ENCODE results near the gene GLRA3.
"Not testable (repeated sequence)": the region's sequence is repeated elsewhere in the genome, so short reads cannot be mapped to it uniquely, and the experiment has no call there.

Gene GLRA3

DNA sequence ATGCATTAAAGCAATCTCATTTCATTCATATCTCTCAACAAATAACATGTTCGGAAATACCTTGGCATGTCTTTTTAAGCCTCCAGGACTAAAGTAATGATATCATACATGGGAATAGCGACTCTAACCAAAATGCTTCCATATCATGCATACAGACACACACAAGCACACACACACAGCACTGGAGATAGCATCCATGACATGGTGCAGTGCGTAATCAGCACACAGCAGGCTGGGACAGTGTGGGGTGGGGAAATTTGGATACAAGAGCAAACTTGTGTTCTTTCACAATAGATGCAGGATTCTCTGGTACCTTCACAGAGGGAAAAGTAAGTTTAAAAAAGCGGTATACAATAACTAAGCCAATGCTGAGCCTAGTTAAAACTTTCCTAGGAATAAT lies 174.4 kb downstream of the GLRA3 start:
- no peaks in the 10 kb centered on the region for H3K27me3 ChIP-seq (ENCODE audit: low read depth, low read length)
- H3K9me3 ChIP-seq (ENCODE audit: control insufficient read depth in 1 of 2, low read length in 2 of 2), result no peaks in the 10 kb centered on the region
- no peak overlapping the region for H3K4me3 ChIP-seq (ENCODE audit: low read depth in 1 of 2, low read length in 2 of 2)
- H3K4me1 ChIP-seq (ENCODE audit: control insufficient read depth in 1 of 2, insufficient read depth in 2 of 2, low read length in 2 of 2), result no peaks in the 10 kb centered on the region
- H3K27ac ChIP-seq (ENCODE audit: low read length), result no peak overlapping the region
- no peaks in the 10 kb centered on the region for H3K36me3 ChIP-seq (ENCODE audit: control insufficient read depth in 1 of 2, insufficient read depth in 2 of 2, low read length in 2 of 2)

DNA sequence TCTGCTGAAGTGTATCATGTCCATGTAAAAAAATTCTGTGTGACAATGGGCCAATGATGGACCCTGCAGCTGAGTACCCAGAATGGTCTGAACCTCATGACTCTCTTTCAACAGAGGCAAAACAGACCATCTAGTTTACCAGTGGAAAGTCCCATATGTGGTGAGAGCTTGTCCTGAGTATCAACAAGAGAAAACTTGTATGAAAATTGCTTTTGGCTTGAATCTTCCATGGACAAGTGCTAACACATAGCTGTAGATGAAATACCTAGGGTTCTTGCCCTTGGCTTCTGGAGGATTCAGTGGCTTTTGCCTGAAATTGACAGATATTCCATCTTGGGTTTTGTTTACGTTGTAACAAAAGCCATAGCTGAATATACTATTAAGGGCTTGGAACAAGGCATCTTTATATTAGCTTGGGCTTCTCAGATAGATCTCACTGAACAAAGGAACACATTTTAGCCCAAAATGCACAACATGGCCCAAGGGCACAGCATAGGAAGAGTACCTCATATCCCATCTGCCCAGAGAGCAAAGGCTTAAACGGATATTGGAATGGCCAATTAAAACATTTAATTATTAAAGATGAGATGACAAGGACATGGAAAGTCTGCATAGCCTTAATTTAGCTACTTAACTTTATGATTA lies 178.2 kb downstream of the GLRA3 start:
- Histone ChIP-seq H3K36me3 (ENCODE audit: control insufficient read depth in 1 of 2, insufficient read depth in 2 of 2, low read length in 2 of 2) (no peaks in the 10 kb centered on the region), H3K4me1 (ENCODE audit: control insufficient read depth in 1 of 2, insufficient read depth in 2 of 2, low read length in 2 of 2) (no peaks in the 10 kb centered on the region), H3K27me3 (ENCODE audit: low read depth, low read length) (no peaks in the 10 kb centered on the region), H3K9me3 (ENCODE audit: control insufficient read depth in 1 of 2, low read length in 2 of 2) (no peaks in the 10 kb centered on the region), H3K4me3 (ENCODE audit: low read depth in 1 of 2, low read length in 2 of 2) (no peak overlapping the region), H3K27ac (ENCODE audit: low read length) (no peak overlapping the region)

DNA sequence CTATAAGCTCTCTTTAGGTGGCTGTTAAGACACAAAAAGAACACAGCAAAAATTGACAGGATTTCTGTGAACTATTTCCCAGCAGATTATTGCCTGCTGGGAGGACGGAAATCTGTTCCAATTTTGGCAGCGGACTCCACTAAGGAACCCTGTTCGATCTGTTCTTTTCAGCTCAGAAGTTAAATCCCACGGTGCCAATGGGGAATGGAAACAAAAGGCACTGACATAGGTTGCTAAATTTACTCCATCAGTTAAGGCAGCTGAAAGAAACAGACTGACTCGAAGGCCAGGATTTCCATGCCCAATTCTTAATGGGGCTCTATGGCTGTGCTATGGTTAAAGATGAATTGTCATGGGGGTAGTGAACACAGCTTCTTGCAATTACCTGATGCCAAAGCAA lies 180.2 kb downstream of the GLRA3 start:
- no peaks in the 10 kb centered on the region for H3K27me3 ChIP-seq (ENCODE audit: low read depth, low read length)
- no peak overlapping the region for H3K4me3 ChIP-seq (ENCODE audit: low read depth in 1 of 2, low read length in 2 of 2)
- no peaks in the 10 kb centered on the region for H3K4me1 ChIP-seq (ENCODE audit: control insufficient read depth in 1 of 2, insufficient read depth in 2 of 2, low read length in 2 of 2)
- no peak overlapping the region for H3K27ac ChIP-seq (ENCODE audit: low read length)
- no peaks in the 10 kb centered on the region for H3K36me3 ChIP-seq (ENCODE audit: control insufficient read depth in 1 of 2, insufficient read depth in 2 of 2, low read length in 2 of 2)
- H3K9me3 ChIP-seq (ENCODE audit: control insufficient read depth in 1 of 2, low read length in 2 of 2), result no peaks in the 10 kb centered on the region

DNA sequence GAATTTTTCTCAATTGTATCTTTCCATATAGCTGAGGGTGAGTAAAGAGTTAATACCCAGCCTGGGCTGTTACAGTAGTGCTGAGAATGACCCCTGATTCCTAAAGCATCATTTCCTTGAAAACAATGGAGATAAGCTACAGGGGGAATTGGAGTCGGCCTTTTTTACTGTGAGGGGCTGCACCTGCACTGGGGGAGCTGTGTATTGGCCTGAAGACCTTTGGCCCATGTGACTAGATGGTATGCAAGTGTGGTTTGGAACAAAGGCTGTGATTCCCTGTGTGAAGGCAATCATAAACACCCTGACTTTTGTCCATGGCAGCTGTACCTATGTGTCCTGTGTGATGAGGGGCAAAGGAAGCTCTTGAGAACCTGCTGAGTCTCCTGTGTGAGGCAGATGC lies 182.7 kb downstream of the GLRA3 start:
- H3K36me3 ChIP-seq (ENCODE audit: control insufficient read depth in 1 of 2, insufficient read depth in 2 of 2, low read length in 2 of 2), result no peaks in the 10 kb centered on the region
- no peaks in the 10 kb centered on the region for H3K27me3 ChIP-seq (ENCODE audit: low read depth, low read length)
- no peak overlapping the region for H3K27ac ChIP-seq (ENCODE audit: low read length)
- no peaks in the 10 kb centered on the region for H3K9me3 ChIP-seq (ENCODE audit: control insufficient read depth in 1 of 2, low read length in 2 of 2)
- no peaks in the 10 kb centered on the region for H3K4me1 ChIP-seq (ENCODE audit: control insufficient read depth in 1 of 2, insufficient read depth in 2 of 2, low read length in 2 of 2)
- no peak overlapping the region for H3K4me3 ChIP-seq (ENCODE audit: low read depth in 1 of 2, low read length in 2 of 2)

DNA sequence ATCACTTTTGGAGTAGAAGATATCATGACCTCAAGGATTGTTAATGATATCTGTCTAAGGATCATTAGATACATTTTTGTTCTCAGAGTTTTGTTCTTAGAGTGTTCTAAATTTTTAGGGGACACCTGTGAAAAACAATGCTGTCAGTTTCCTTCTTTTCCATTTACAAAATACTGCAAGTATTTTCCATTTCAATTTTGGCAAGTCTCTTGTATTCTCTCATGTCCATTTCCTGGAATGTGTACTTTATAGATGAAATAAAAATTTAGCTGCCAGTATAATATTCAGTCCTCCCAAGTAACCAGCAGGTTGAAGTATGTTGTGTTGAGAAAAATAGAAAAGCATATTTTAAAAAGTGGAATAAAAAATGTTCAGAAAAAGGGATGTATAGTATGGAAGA lies 188.9 kb downstream of the GLRA3 start:
- no peak overlapping the region for H3K27ac ChIP-seq (ENCODE audit: low read length)
- no peaks in the 10 kb centered on the region for H3K27me3 ChIP-seq (ENCODE audit: low read depth, low read length)
- H3K4me3 ChIP-seq (ENCODE audit: low read depth in 1 of 2, low read length in 2 of 2), result no peak overlapping the region
- no peaks in the 10 kb centered on the region for H3K4me1 ChIP-seq (ENCODE audit: control insufficient read depth in 1 of 2, insufficient read depth in 2 of 2, low read length in 2 of 2)
- no peaks in the 10 kb centered on the region for H3K36me3 ChIP-seq (ENCODE audit: control insufficient read depth in 1 of 2, insufficient read depth in 2 of 2, low read length in 2 of 2)
- H3K9me3 ChIP-seq (ENCODE audit: control insufficient read depth in 1 of 2, low read length in 2 of 2), result no peaks in the 10 kb centered on the region

DNA sequence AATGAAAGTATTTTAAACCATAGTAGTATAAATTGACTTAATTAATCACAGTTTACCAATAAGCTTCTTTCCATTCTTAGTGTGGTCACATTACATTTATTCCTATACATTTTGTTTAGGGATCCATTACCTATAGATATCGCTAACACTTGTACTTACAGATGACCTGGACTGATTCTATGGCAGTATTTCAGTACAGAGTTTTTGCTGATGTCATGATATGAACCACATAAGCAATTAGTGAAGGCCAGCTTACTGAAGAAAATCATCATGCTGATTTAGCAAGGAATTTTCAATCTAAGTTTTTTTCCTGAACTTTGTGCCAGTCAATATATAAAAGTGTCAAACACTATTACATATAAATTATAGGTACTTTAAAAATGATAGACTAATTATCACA lies 193.3 kb downstream of the GLRA3 start:
- no peaks in the 10 kb centered on the region for H3K27me3 ChIP-seq (ENCODE audit: low read depth, low read length)
- peaks cover 0 to 3% of the 10 kb centered on the region in 2 donors for H3K4me1 ChIP-seq (ENCODE audit: control insufficient read depth in 1 of 2, insufficient read depth in 2 of 2, low read length in 2 of 2)
- no peaks in the 10 kb centered on the region for H3K36me3 ChIP-seq (ENCODE audit: control insufficient read depth in 1 of 2, insufficient read depth in 2 of 2, low read length in 2 of 2)
- H3K4me3 ChIP-seq (ENCODE audit: low read depth in 1 of 2, low read length in 2 of 2), result no peak overlapping the region
- H3K27ac ChIP-seq (ENCODE audit: low read length), result no peak overlapping the region
- no peaks in the 10 kb centered on the region for H3K9me3 ChIP-seq (ENCODE audit: control insufficient read depth in 1 of 2, low read length in 2 of 2)

DNA sequence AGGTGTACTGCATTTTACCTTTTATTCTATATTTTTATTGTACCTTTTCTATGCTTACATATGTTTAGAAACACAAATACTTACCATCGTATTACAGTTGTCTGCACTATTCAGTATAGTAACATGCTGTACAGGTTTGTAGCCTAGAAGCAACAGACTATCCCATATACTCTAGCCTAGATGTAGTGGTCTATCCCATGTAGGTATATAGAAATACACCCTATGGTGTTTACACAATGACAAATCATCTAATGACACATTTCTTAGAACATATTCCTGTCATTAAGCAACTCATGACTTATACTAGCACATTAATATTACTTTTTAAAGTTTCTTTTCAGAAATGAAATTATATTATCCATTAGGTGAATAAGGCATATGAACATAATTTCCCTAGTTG lies 195.6 kb downstream of the GLRA3 start:
- H3K4me3 ChIP-seq (ENCODE audit: low read depth in 1 of 2, low read length in 2 of 2), result no peak overlapping the region
- H3K9me3 ChIP-seq (ENCODE audit: control insufficient read depth in 1 of 2, low read length in 2 of 2), result no peaks in the 10 kb centered on the region
- H3K36me3 ChIP-seq (ENCODE audit: control insufficient read depth in 1 of 2, insufficient read depth in 2 of 2, low read length in 2 of 2), result no peaks in the 10 kb centered on the region
- H3K27me3 ChIP-seq (ENCODE audit: low read depth, low read length), result no peaks in the 10 kb centered on the region
- H3K4me1 ChIP-seq (ENCODE audit: control insufficient read depth in 1 of 2, insufficient read depth in 2 of 2, low read length in 2 of 2), result peaks cover 0 to 3% of the 10 kb centered on the region in 2 donors
- no peak overlapping the region for H3K27ac ChIP-seq (ENCODE audit: low read length)

DNA sequence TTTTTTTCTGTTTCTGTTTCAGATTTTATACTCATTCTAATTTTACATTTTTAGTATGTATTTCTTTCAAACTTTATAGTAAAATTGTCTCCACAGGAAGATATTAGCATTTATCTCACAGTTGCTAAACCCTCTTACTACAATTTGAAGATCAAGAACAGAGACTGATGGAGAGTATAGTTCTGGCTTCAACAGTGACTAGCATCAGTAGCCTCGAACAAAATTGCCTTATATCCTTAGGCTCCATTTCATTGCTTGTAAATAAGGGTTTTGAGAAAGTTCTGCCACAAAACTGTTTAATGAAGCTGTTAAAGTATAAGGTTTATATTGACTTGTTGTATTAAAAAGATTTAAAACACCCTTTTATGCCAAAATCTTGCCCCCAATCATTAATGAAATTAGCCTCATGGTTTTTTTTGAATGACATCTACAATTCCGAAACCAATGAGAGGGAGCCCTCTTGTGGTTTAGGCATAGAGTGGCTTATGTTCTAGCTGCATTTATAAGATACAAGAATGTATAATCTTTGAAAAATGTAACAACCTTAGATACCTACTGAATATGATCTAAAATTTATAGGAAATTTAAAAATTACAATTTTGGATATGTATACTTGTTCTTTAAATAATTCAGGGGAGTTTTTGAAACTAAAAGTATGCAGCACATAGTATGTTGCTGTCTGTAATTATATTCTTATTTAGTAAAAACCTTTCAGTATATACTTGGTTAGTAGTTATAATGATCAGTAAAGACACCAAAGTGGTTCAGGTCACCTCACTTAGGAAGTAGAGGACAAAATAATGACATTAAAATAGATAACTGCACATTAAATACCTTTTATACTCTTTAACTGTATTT lies 196.9 kb downstream of the GLRA3 start:
- no peaks in the 10 kb centered on the region for H3K27me3 ChIP-seq (ENCODE audit: low read depth, low read length)
- H3K4me3 ChIP-seq (ENCODE audit: low read depth in 1 of 2, low read length in 2 of 2), result no peak overlapping the region
- no peaks in the 10 kb centered on the region for H3K36me3 ChIP-seq (ENCODE audit: control insufficient read depth in 1 of 2, insufficient read depth in 2 of 2, low read length in 2 of 2)
- H3K9me3 ChIP-seq (ENCODE audit: control insufficient read depth in 1 of 2, low read length in 2 of 2), result no peaks in the 10 kb centered on the region
- peaks cover 0 to 3% of the 10 kb centered on the region in 2 donors for H3K4me1 ChIP-seq (ENCODE audit: control insufficient read depth in 1 of 2, insufficient read depth in 2 of 2, low read length in 2 of 2)
- no peak overlapping the region for H3K27ac ChIP-seq (ENCODE audit: low read length)

DNA sequence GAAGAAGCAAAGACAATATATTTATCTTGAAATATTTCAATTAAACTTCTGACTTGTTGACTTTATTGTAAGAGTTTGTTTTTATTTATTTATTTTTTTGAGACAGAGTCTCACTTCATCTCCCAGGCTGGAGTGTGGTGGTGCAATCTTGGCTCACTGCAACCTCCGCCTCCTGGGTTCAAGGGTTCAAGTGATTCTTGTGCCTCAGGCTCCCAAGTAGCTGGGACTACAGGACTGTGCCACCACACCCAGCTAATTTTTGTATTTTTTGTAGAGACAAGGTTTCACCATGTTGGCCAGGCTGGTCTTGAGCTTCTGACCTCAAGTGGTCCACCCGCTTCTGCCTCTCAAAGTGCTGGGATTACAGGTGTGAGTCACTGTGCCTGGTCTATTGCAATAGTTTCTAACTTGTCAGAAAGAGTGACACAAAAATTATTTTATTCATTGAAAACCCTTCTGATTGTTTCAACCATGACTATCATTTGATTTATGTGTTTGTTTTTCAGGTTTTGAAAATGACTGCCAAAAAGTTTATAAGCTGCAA lies 199.1 kb downstream of the GLRA3 start:
- not testable (repeated sequence) for H3K36me3 ChIP-seq (ENCODE audit: control insufficient read depth in 1 of 2, insufficient read depth in 2 of 2, low read length in 2 of 2); H3K27ac ChIP-seq (ENCODE audit: low read length); H3K9me3 ChIP-seq (ENCODE audit: control insufficient read depth in 1 of 2, low read length in 2 of 2); H3K27me3 ChIP-seq (ENCODE audit: low read depth, low read length); H3K4me3 ChIP-seq (ENCODE audit: low read depth in 1 of 2, low read length in 2 of 2); H3K4me1 ChIP-seq (ENCODE audit: control insufficient read depth in 1 of 2, insufficient read depth in 2 of 2, low read length in 2 of 2)

DNA sequence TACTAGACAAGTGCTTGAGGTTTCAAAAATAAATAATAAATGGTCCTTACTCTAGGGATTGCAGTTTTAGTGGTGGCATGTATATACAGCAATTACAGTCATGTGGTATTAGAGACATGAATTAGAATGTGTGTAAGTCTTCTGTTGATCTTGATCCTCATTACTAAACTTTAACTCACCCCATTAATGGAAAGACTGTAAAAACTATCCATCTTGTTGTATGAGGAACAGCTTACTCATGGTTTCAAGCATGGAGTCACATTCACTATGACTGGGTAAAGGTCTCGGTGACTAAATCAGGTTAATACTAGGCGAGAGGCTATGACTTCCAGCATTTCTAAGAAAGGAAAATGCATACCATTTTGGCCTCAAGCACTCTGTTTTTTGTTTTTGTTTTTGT lies 199.8 kb downstream of the GLRA3 start:
- Histone ChIP-seq H3K27ac (ENCODE audit: low read length) (no peak overlapping the region), H3K4me1 (ENCODE audit: control insufficient read depth in 1 of 2, insufficient read depth in 2 of 2, low read length in 2 of 2) (peaks cover 0 to 3% of the 10 kb centered on the region in 2 donors), H3K36me3 (ENCODE audit: control insufficient read depth in 1 of 2, insufficient read depth in 2 of 2, low read length in 2 of 2) (no peaks in the 10 kb centered on the region), H3K9me3 (ENCODE audit: control insufficient read depth in 1 of 2, low read length in 2 of 2) (no peaks in the 10 kb centered on the region), H3K4me3 (ENCODE audit: low read depth in 1 of 2, low read length in 2 of 2) (no peak overlapping the region), H3K27me3 (ENCODE audit: low read depth, low read length) (no peaks in the 10 kb centered on the region)

DNA sequence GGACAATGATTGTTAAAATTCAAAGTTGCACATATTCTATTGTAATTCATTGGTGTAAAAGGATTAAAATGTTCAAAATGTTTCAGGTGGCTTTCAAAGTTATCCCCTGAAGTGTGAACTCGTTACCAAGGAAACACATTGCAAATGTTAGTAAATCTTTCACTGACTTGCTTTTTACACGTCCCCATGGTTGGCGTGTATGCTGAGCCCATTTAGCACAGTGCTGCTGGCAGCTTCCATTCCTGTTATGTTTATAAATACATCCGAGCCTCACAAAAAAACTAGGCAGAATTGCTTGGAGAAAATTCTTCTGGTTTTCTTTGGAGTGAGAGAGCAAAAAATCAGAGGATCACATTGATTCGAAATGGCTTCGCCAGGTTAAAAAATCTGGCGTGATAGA lies 200.9 kb downstream of the GLRA3 start:
- Histone ChIP-seq H3K4me3 (ENCODE audit: low read depth in 1 of 2, low read length in 2 of 2) (no peak overlapping the region), H3K27me3 (ENCODE audit: low read depth, low read length) (no peaks in the 10 kb centered on the region), H3K27ac (ENCODE audit: low read length) (no peak overlapping the region), H3K9me3 (ENCODE audit: control insufficient read depth in 1 of 2, low read length in 2 of 2) (no peaks in the 10 kb centered on the region), H3K36me3 (ENCODE audit: control insufficient read depth in 1 of 2, insufficient read depth in 2 of 2, low read length in 2 of 2) (no peaks in the 10 kb centered on the region), H3K4me1 (ENCODE audit: control insufficient read depth in 1 of 2, insufficient read depth in 2 of 2, low read length in 2 of 2) (peaks cover 0 to 3% of the 10 kb centered on the region in 2 donors)

All from muscle layer of duodenum (tissue), 2 donors.